Left forelimb (tissue), 1 donor: Measurements from ENCODE around the gene HORMAD2.

Experiments used
- DNase-seq: peaks from one replicate; pipeline ENCODE4 v3.0.0-alpha.2; 2018; ENCODE audit warnings: low spot score

HORMAD2 gene

GRCh38 chr22:30079952-30080533 lies at the start of gene HORMAD2:
Gene HORMAD2, plus strand, starts transcription at chr22:30080464. Its CDS starts 13,489 bp downstream, at chr22:30093953.
- no peak for DNase-seq

- no peak for DNase-seq
Observed at GRCh38 chr22:30031328-30031727, 48.9 kb upstream of the HORMAD2 start.

GRCh38 chr22:30031764-30032455 lies 48.4 kb upstream of the HORMAD2 start:
- no peak for DNase-seq

- DNase-seq = no peak
Observed at GRCh38 chr22:30033137-30033536, 47.1 kb upstream of the HORMAD2 start.

GRCh38 chr22:30033901-30034300 lies 46.4 kb upstream of the HORMAD2 start:
- DNase-seq = no peak

- no peak for DNase-seq
Observed at GRCh38 chr22:30036656-30037055, 43.6 kb upstream of the HORMAD2 start.

- DNase-seq = no peak
Observed at GRCh38 chr22:30038219-30038618, 42.0 kb upstream of the HORMAD2 start.

- no peak for DNase-seq
Observed at GRCh38 chr22:30040499-30041260, 39.6 kb upstream of the HORMAD2 start.

- no peak for DNase-seq
Observed at GRCh38 chr22:30041475-30041874, 38.8 kb upstream of the HORMAD2 start.

GRCh38 chr22:30041881-30042280 lies 38.4 kb upstream of the HORMAD2 start:
- DNase-seq = no peak

- DNase-seq = no peak
Observed at GRCh38 chr22:30043161-30043560, 37.1 kb upstream of the HORMAD2 start.

GRCh38 chr22:30044369-30044768 lies 35.9 kb upstream of the HORMAD2 start:
- no peak for DNase-seq

GRCh38 chr22:30044881-30045493 lies 35.3 kb upstream of the HORMAD2 start:
- no peak for DNase-seq

GRCh38 chr22:30045494-30045887 lies 34.8 kb upstream of the HORMAD2 start:
- no peak for DNase-seq

GRCh38 chr22:30045901-30046715 lies 34.2 kb upstream of the HORMAD2 start:
- no peak for DNase-seq

- no peak for DNase-seq
Observed at GRCh38 chr22:30046716-30047363, 33.4 kb upstream of the HORMAD2 start.

- DNase-seq = no peak
Observed at GRCh38 chr22:30047364-30047738, 32.9 kb upstream of the HORMAD2 start.

- DNase-seq = no peak
Observed at GRCh38 chr22:30048681-30049080, 31.6 kb upstream of the HORMAD2 start.

GRCh38 chr22:30054067-30054763 lies 26.0 kb upstream of the HORMAD2 start:
- DNase-seq = no peak

GRCh38 chr22:30054764-30055069 lies 25.5 kb upstream of the HORMAD2 start:
- no peak for DNase-seq

GRCh38 chr22:30056015-30056414 lies 24.2 kb upstream of the HORMAD2 start:
- DNase-seq = no peak
